Activated CD8-positive, alpha-beta memory T cell treated with anti-CD3 and anti-CD28 coated beads for 4 hours (primary cell): ENCODE measurements around the gene TCF25.
"Not testable (repeated sequence)": the region's sequence is repeated elsewhere in the genome, so short reads cannot be mapped to it uniquely, and the experiment has no call there.

Source experiments
- DNase-seq, 2 donors: peaks; one replicate each; pipeline ENCODE4 v3.0.0-alpha.2; 2020; ENCODE audit warnings: low read depth in 2 of 2

TCF25 gene

GRCh38 chr16:89903908-89904515 lies 30.6 kb downstream of the TCF25 start:
- DNase-seq: no peak

- no peak for DNase-seq
These were observed 31.5 kb downstream of the TCF25 start for GRCh38 chr16:89904606-89905510.

- no peak for DNase-seq
These were observed 32.2 kb downstream of the TCF25 start for GRCh38 chr16:89905511-89906139.

GRCh38 chr16:89906140-89907025 lies 33.0 kb downstream of the TCF25 start:
- DNase-seq: no peak

GRCh38 chr16:89907055-89907814 lies 33.8 kb downstream of the TCF25 start:
- DNase-seq: no peak

GRCh38 chr16:89908236-89908635 lies 34.8 kb downstream of the TCF25 start:
- no peak for DNase-seq

- no peak for DNase-seq
These were observed 36.7 kb downstream of the TCF25 start for GRCh38 chr16:89909777-89910716.

GRCh38 chr16:89910717-89911354 lies 37.4 kb downstream of the TCF25 start:
- no peak for DNase-seq

GRCh38 chr16:89911375-89911774 lies 38.0 kb downstream of the TCF25 start:
- no peak for DNase-seq

- DNase-seq: no peak
These were observed 38.8 kb downstream of the TCF25 start for GRCh38 chr16:89912143-89912542.

GRCh38 chr16:89912627-89913026 lies 39.2 kb downstream of the TCF25 start:
- no peak for DNase-seq

GRCh38 chr16:89913408-89914387 lies 40.3 kb downstream of the TCF25 start:
- DNase-seq: no peak

- not testable (repeated sequence) for DNase-seq
These were observed 41.4 kb downstream of the TCF25 start for GRCh38 chr16:89914642-89915285.

- DNase-seq: no peak
These were observed 42.2 kb downstream of the TCF25 start for GRCh38 chr16:89915303-89916232.

GRCh38 chr16:89917773-89918452 lies 44.5 kb downstream of the TCF25 start:
- peak; percentile 28 to 57 for DNase-seq
